ENCODE measurements around the gene CEBPB. TPM values are rescaled to one million over a fixed set of nuclear protein-coding genes. Genes with fewer than 3 reads are reported as not detected.

Gene CEBPB
- total RNA-seq, 2 donors from 2014 or later, result 47.7 to 104 TPM

DNA sequence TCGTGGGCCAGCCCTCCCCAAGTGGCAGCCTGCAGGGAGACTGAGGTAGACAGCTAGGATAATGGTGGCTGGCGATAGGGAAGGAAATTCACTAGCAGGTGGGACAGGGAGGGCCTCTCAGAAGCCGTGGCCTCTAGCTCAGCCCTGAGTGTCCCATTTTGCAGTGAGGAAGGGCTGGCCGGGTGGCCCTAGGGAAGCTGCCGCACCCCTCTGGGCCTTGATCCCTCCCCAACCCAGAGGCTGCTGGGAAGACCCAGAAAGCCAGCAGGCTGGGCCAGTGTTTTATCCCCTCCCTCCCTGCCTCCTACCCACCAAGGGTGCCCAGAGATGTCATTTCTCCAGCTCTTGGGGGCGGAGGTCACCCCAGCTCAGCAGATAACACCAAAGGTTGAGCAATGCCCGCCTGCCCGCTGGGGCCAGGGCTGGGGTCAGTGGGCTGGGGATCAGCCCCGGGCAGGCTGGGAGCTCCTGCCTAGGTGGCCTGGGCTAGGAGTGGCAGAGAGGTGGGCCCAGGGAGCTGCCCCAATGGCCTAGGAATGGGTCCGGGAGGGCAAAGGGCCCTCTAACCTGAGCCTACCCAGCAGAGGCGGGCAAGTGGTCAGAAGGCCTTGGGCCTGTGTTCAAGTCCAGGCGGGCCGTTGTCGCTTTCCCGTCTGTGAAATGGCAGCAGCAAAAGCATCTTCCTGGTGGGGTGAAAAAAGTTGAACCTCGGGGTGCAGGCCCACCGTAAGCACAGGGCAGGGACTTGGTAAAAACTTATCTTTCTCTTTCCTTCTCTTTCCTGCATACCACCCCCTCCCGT is 1.6 kb upstream of the CEBPB start:
- H3K4me1 ChIP-seq, result peaks cover 30% of the 10 kb centered on the region
- H3K27ac ChIP-seq, result no peak overlapping the region
- 74 to 84% methylated on average over 12 to 16 of the region's 18 CpGs for WGBS, 2 donors
- no peaks in the 10 kb centered on the region for H3K9me3 ChIP-seq
- H3K36me3 ChIP-seq (replicated peaks in 1 of 2; ENCODE audit: insufficient read depth in 1 of 2, low read depth in 2 of 2), result no peaks in the 10 kb centered on the region
- intact Hi-C loops (cut with DNase I), result loop anchor here (5.0 kb wide), 2 partner anchors 273 to 388 kb away; no protein-coding TSS in a partner anchor
- TF ChIP-seq, protein P1, sequence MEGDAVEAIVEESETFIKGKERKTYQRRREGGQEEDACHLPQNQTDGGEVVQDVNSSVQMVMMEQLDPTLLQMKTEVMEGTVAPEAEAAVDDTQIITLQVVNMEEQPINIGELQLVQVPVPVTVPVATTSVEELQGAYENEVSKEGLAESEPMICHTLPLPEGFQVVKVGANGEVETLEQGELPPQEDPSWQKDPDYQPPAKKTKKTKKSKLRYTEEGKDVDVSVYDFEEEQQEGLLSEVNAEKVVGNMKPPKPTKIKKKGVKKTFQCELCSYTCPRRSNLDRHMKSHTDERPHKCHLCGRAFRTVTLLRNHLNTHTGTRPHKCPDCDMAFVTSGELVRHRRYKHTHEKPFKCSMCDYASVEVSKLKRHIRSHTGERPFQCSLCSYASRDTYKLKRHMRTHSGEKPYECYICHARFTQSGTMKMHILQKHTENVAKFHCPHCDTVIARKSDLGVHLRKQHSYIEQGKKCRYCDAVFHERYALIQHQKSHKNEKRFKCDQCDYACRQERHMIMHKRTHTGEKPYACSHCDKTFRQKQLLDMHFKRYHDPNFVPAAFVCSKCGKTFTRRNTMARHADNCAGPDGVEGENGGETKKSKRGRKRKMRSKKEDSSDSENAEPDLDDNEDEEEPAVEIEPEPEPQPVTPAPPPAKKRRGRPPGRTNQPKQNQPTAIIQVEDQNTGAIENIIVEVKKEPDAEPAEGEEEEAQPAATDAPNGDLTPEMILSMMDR (IDR thresholded peaks at IDR 0.05), result no peak
- DNase-seq (no peak), ATAC-seq (no peak)
- H3K4me3 ChIP-seq, result no peak overlapping the region
- no peaks in the 10 kb centered on the region for H3K27me3 ChIP-seq

DNA sequence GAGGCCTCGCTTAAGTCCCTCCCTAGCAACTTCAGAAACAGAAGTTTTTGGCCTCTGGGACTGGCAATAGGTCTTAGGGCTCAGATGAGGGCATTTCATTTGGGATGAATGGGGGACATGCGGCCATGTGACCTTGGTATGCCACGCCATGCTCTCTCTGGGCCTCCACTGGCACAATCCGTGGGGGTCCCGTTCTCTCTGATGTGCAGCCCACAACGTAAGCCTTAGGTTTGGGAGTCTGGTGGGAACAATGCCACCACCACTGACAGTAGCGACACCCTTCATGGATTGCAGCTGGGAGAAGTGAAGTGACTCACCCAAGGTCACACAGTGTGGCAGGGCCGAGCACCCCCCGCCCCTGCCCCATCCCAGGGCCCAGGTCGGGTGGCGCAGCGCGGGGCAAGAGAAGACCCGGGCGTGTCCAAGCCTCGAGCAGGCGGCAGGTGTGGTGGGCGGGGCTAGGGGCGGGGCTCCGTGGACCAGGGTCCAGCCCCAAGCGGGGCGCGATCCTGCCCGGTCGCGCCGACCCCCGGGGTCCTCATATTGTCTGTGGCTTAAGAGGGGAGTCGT is 864 bp upstream of the CEBPB start:
- intact Hi-C loops (cut with DNase I), result loop anchor here (5.0 kb wide), 2 partner anchors 273 to 388 kb away; no protein-coding TSS in a partner anchor
- Histone ChIP-seq H3K4me1 (peaks cover 37% of the 10 kb centered on the region), H3K27me3 (no peaks in the 10 kb centered on the region), H3K27ac (peak overlapping the region in 3 of 4 donors; percentile 99 to 100 (median 99)), H3K9me3 (no peaks in the 10 kb centered on the region), H3K4me3 (peak overlapping the region in 1 of 2 donors; percentile 89), H3K36me3 (replicated peaks in 1 of 2; ENCODE audit: insufficient read depth in 1 of 2, low read depth in 2 of 2) (no peaks in the 10 kb centered on the region)
- ATAC-seq, result no peak
- TF ChIP-seq POLR2A (IDR thresholded peaks at IDR 0.05), result no peak
- TF ChIP-seq, protein P1 (IDR thresholded peaks at IDR 0.05), result no peak
- WGBS, 2 donors, result 22 to 64% methylated on average over 3 to 29 of the region's 29 CpGs
- DNase-seq, result peak; percentile 65 to 76 (median 72)

DNA sequence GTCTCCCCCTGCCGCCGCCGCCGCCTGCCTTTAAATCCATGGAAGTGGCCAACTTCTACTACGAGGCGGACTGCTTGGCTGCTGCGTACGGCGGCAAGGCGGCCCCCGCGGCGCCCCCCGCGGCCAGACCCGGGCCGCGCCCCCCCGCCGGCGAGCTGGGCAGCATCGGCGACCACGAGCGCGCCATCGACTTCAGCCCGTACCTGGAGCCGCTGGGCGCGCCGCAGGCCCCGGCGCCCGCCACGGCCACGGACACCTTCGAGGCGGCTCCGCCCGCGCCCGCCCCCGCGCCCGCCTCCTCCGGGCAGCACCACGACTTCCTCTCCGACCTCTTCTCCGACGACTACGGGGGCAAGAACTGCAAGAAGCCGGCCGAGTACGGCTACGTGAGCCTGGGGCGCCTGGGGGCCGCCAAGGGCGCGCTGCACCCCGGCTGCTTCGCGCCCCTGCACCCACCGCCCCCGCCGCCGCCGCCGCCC is 474 bp downstream of the CEBPB start:
- H3K36me3 ChIP-seq (replicated peaks in 1 of 2; ENCODE audit: insufficient read depth in 1 of 2, low read depth in 2 of 2), result no peaks in the 10 kb centered on the region
- H3K27ac ChIP-seq, result peak overlapping the region; percentile 96 to 100 (median 99)
- DNase-seq, result peak; percentile 73 to 77 (median 74)
- intact Hi-C loops (cut with DNase I), result no loop called here
- 0% methylated on average over 37 of the region's 69 CpGs; no CpG with 5 or more reads in 1 of the 2 donors for WGBS, 2 donors
- ATAC-seq, result peak; percentile 47
- TF ChIP-seq, protein P1 (IDR thresholded peaks at IDR 0.05), result peak in 1 of 7 experiments; percentile 11
- no peak for TF ChIP-seq POLR2A (IDR thresholded peaks at IDR 0.05)
- H3K9me3 ChIP-seq, result no peaks in the 10 kb centered on the region
- H3K4me1 ChIP-seq, result peaks cover 43% of the 10 kb centered on the region
- H3K4me3 ChIP-seq, result peak overlapping the region; percentile 76 to 89
- no peaks in the 10 kb centered on the region for H3K27me3 ChIP-seq

DNA sequence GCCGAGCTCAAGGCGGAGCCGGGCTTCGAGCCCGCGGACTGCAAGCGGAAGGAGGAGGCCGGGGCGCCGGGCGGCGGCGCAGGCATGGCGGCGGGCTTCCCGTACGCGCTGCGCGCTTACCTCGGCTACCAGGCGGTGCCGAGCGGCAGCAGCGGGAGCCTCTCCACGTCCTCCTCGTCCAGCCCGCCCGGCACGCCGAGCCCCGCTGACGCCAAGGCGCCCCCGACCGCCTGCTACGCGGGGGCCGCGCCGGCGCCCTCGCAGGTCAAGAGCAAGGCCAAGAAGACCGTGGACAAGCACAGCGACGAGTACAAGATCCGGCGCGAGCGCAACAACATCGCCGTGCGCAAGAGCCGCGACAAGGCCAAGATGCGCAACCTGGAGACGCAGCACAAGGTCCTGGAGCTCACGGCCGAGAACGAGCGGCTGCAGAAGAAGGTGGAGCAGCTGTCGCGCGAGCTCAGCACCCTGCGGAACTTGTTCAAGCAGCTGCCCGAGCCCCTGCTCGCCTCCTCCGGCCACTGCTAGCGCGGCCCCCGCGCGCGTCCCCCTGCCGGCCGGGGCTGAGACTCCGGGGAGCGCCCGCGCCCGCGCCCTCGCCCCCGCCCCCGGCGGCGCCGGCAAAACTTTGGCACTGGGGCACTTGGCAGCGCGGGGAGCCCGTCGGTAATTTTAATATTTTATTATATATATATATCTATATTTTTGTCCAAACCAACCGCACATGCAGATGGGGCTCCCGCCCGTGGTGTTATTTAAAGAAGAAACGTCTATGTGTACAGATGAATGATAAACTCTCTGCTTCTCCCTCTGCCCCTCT is 1.1 kb downstream of the CEBPB start:
- intact Hi-C loops (cut with DNase I), result no loop called here
- WGBS, 2 donors, result 0% methylated on average over 40 to 79 of the region's 96 CpGs
- DNase-seq (peak; percentile 61 to 68 (median 67)), ATAC-seq (peak; percentile 14)
- Histone ChIP-seq H3K9me3 (no peaks in the 10 kb centered on the region), H3K27me3 (no peaks in the 10 kb centered on the region), H3K27ac (peak overlapping the region; percentile 96 to 100 (median 99)), H3K36me3 (replicated peaks in 1 of 2; ENCODE audit: insufficient read depth in 1 of 2, low read depth in 2 of 2) (no peaks in the 10 kb centered on the region), H3K4me1 (peaks cover 43% of the 10 kb centered on the region), H3K4me3 (peak overlapping the region; percentile 76 to 89)
- TF ChIP-seq, protein P1 (IDR thresholded peaks at IDR 0.05), result peak; percentile 11 to 64 (median 52)
- TF ChIP-seq POLR2A (IDR thresholded peaks at IDR 0.05), result peak in 2 of 3 donors; percentile 77 to 78

Data from body of pancreas (tissue), 4 donors.